Measurements from ENCODE around the gene GLG1. TPM values are rescaled to one million over a fixed set of nuclear protein-coding genes. Genes with fewer than 3 reads are reported as not detected.
A peak's percentile ranks its signal among the peaks of the same experiment; 100 is the strongest.

The GLG1 gene
- total RNA-seq, 2 experiments from 2014 or later: 58.1 to 63.8 TPM

DNA sequence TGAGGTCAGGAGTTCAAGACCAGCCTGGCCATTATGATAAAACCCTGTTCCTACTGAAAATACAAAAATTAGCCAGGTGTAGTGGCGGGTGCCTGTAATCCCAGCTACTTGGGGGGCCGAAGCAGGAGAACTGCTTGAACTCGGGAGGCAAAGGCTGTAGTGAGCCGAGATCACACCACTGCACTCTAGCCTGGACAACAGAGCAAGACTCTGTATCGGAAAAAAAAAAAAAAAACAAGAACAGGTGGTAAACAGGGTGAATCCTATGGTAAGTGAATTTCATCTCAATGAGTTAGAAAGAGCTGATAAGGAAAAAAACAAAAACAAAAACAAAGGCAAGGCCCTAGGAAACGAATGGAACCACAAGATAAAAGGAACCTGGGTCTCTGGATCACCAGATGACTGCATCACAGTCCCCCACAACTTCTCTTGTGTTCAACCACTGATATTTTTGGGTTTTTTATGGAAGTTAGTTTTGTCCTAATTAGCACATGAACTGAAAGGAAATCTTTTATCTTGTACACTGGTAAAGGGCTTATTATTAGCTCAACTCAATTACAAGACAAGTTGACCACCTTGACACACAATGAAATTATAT, 21.0 kb downstream of the GLG1 start:
- intact Hi-C loops (cut with micrococcal nuclease): no loop called here
- ChIA-PET CTCF (interaction anchor here (0.6 to 0.9 kb wide), 3 partner anchors 16 to 503 kb away, joined by 3 to 4 read pairs (median 3); no protein-coding TSS in a partner anchor), POLR2A (interaction anchor here (0.6 kb wide), 2 partner anchors 404 to 950 kb away, joined by 3 to 4 read pairs; partner anchors contain the start of gene CHST5)
- Mint-ChIP-seq H3K27ac (no peak overlapping the region), H3K36me3 (peaks cover 2% of the 10 kb centered on the region), H3K4me3 (no peak overlapping the region), H3K4me1 (ENCODE audit: low read depth) (peaks cover 60% of the 10 kb centered on the region), H3K27me3 (no peaks in the 10 kb centered on the region), H3K9me3 (no peaks in the 10 kb centered on the region)
- no peak for DNase-seq

DNA sequence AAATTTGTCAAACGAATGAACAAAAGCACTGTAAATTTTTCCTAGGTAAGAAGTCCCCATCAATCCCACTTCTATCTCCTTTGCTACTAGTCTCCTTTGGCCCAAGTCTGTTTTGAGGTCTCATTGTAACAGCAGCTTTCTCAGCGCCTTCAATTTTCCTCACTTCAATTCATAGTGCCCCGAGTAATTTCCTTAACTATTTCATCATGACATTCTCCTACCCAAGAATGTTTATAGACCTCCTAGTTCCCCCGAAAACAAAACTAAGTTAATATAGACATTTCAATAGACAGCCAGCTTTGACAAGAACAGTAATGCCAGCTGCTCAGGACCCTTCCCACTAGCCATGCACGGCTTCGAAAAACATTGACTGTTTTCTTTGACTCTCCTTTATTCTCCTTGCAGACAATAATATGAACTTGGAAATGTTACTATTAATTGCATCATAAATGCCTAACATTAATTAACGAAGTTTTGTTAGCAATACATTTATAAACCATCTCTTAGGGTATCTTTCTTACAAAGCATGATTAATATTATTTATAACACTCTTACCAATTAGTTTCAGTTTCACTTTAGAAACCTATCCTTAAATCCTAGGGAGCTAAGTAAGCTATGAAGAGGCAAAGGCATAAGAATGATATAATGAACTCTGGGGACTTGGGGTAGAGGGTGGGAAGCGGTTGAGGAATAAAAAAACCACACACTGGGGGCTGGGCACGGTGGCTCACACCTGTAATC, 22.8 kb downstream of the GLG1 start:
- no peaks in the 10 kb centered on the region for H3K27me3 Mint-ChIP-seq
- ChIA-PET CTCF (no interaction called here), POLR2A (no interaction called here)
- no peaks in the 10 kb centered on the region for H3K36me3 Mint-ChIP-seq
- no peaks in the 10 kb centered on the region for H3K9me3 Mint-ChIP-seq
- no peak for DNase-seq
- no peak overlapping the region for H3K27ac Mint-ChIP-seq
- H3K4me1 Mint-ChIP-seq (ENCODE audit: low read depth): peaks cover 66% of the 10 kb centered on the region
- H3K4me3 Mint-ChIP-seq: no peak overlapping the region
- intact Hi-C loops (cut with micrococcal nuclease): no loop called here

DNA sequence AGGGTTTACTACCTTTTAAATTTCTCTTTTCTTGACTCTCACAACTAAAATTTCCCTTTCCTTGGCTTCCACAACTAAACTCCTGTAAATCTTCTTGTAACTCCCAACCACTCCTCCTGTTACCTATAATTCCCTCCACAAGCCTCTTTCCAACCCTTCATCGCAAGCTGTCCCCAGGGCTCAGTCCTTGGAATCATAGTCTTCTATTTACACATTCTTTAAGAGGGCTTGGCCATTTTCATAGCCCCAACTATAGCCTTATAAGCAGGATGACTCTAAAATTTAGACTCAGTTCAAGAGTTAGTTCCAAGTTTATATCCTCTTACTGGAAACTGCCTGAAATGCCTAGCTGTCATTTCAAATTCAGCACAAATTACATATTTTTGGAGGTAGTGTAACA, 23.9 kb downstream of the GLG1 start:
- H3K4me1 Mint-ChIP-seq (ENCODE audit: low read depth): peaks cover 69% of the 10 kb centered on the region
- no peaks in the 10 kb centered on the region for H3K27me3 Mint-ChIP-seq
- ChIA-PET POLR2A (no interaction called here), CTCF (no interaction called here)
- H3K36me3 Mint-ChIP-seq: no peaks in the 10 kb centered on the region
- no peak overlapping the region for H3K27ac Mint-ChIP-seq
- H3K4me3 Mint-ChIP-seq: no peak overlapping the region
- H3K9me3 Mint-ChIP-seq: no peaks in the 10 kb centered on the region
- intact Hi-C loops (cut with micrococcal nuclease): no loop called here
- no peak for DNase-seq

DNA sequence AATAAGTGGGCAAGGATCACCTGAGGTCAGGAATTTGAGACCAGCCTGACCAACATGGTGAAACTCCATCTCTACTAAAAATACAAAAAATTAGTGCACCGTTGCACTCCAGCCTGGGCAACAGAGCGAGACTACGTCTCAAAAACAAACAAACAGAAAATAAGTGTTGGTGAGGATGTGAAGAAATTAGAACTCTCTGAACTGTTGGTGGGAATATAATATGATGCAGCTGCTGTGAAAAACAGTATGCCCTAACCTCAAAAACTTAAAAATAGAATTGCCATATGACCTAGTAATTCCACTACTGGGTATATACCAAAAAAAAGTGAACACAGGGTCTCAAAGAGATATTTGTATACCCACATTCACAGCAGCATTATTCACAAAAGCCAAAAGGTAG, 26.1 kb downstream of the GLG1 start:
- intact Hi-C loops (cut with micrococcal nuclease): no loop called here
- no peak for DNase-seq
- Mint-ChIP-seq H3K36me3 (no peaks in the 10 kb centered on the region), H3K9me3 (no peaks in the 10 kb centered on the region), H3K27me3 (no peaks in the 10 kb centered on the region), H3K27ac (no peak overlapping the region), H3K4me1 (ENCODE audit: low read depth) (peaks cover 62% of the 10 kb centered on the region), H3K4me3 (no peak overlapping the region)
- ChIA-PET POLR2A (no interaction called here), CTCF (no interaction called here)

DNA sequence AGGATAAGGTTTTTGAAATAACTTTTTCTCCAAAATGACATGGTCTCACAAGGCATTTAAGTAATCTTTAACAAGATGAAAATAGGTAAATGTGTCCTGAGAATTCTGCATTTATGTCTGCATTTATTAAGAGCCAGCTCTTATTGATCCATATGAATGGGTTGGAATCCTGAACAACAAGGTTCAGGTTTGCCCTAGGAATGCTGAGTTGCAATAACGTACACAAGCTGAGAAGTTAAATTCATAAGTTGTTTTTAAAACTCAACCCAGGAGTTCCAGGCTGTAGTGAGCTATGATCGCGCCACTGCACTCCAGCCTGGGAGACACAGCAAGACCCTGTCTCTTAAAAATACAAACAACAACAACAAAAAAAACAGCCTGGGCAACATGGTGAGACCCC, 28.1 kb downstream of the GLG1 start:
- Mint-ChIP-seq H3K27me3 (no peaks in the 10 kb centered on the region), H3K27ac (no peak overlapping the region), H3K4me3 (no peak overlapping the region), H3K4me1 (ENCODE audit: low read depth) (peaks cover 58% of the 10 kb centered on the region), H3K36me3 (no peaks in the 10 kb centered on the region), H3K9me3 (no peaks in the 10 kb centered on the region)
- POLR2A ChIA-PET: no interaction called here
- CTCF ChIA-PET: no interaction called here
- intact Hi-C loops (cut with micrococcal nuclease): loop anchor here (2.0 kb wide), 2 partner anchors 22 to 112 kb away; no protein-coding TSS in a partner anchor
- DNase-seq: no peak

DNA sequence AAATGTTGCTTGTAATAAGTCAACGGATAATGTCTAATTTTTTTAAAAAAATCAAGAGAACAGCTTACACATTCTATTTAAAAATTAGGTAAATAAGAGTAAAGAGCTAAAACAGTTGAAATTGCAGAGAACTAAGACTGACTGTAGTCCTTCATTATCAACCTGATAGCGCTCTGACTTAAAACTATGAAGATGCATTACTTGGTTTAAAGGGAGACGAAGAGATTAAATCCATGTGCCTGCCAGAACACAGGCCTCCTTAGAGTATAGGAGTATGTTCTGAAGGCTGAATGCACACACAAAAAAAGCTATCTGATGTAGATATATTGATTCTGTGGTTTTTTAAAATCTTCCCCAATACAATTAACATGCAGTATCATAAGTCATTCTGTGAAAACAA, 28.5 kb downstream of the GLG1 start:
- ChIA-PET POLR2A (no interaction called here), CTCF (no interaction called here)
- no peaks in the 10 kb centered on the region for H3K9me3 Mint-ChIP-seq

DNA sequence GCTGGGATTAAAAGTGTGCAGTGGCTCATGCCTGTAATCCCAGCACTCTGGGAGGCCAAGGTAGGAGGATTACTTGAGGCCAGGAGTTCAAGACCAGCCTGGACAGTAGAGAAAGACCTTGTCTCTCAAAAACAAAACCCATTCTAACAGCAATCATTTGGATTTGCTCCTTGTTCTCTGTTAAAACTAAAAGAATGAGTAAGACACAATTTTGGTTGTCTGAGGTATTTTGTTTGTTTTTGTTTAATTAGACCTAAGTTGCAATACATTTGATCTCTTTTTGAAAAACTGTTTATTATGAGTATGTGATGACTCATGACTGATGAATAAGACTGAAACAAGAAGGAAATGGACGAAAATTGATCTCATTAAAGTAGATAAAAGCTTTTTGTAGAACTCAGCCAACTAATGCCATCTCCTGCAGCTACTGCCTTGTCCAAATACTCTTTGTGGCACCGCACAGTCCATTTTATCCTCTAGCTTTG, 29.0 kb downstream of the GLG1 start:
- intact Hi-C loops (cut with micrococcal nuclease): loop anchor here (2.0 kb wide), 2 partner anchors 23 to 111 kb away; no protein-coding TSS in a partner anchor
- H3K27ac Mint-ChIP-seq: peak overlapping the region; percentile 33
- no peaks in the 10 kb centered on the region for H3K36me3 Mint-ChIP-seq
- no peak for DNase-seq
- peaks cover 55% of the 10 kb centered on the region for H3K4me1 Mint-ChIP-seq (ENCODE audit: low read depth)
- H3K27me3 Mint-ChIP-seq: no peaks in the 10 kb centered on the region
- POLR2A ChIA-PET: no interaction called here
- CTCF ChIA-PET: no interaction called here
- H3K9me3 Mint-ChIP-seq: no peaks in the 10 kb centered on the region
- H3K4me3 Mint-ChIP-seq: no peak overlapping the region

More for the DNA sequence above, 28.5 kb downstream of the GLG1 start:
- intact Hi-C loops (cut with micrococcal nuclease): loop anchor here (2.0 kb wide), 2 partner anchors 22 to 112 kb away; no protein-coding TSS in a partner anchor
- Mint-ChIP-seq H3K27me3 (no peaks in the 10 kb centered on the region), H3K27ac (peak overlapping the region; percentile 33), H3K36me3 (no peaks in the 10 kb centered on the region), H3K4me1 (ENCODE audit: low read depth) (peaks cover 55% of the 10 kb centered on the region), H3K4me3 (no peak overlapping the region)
- no peak for DNase-seq

DNA sequence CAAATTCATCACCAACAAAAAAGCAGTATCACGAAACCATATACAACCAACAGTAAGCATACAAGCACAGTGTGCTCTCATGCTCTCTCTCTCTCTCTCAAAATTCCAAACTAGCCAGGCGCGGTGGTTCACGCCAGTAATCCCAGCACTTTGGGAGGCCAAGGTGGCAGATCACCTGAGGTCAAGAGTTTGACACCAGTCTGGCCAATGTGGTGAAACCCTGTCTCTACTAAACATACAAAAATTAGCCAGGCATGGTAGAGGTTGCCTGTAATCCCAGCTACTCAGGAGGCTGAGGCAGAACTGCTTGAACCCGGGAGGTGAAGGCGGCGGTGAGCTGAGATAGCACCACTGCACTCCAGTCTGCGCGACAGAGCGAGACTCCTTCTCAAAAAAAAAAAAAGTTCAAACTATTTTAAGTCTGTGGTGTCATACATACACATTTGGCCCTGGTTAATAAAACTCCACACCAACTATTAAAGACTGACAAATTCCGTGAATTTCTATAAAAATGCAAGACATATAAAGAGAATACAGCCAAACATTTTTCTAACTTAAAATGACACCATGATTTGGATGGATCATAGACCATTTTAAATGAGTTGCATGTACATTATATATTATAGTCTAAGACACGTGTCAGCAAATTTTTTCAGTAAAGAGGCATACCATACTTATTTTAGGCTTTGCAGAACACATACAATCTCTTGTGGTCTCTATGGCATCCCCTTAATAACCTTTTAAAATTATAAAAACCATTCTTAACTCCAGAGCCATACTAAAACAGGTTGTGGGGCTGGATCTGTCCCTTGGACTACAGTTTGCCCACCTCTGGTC, 30.9 kb downstream of the GLG1 start:
- Mint-ChIP-seq H3K9me3 (no peaks in the 10 kb centered on the region), H3K36me3 (no peaks in the 10 kb centered on the region), H3K27ac (no peak overlapping the region), H3K27me3 (no peaks in the 10 kb centered on the region), H3K4me3 (no peak overlapping the region), H3K4me1 (ENCODE audit: low read depth) (peaks cover 62% of the 10 kb centered on the region)
- DNase-seq: no peak
- intact Hi-C loops (cut with micrococcal nuclease): no loop called here
- CTCF ChIA-PET: interaction anchor here (0.6 kb wide), 1 partner anchor 13 kb away, joined by 3 read pairs; no protein-coding TSS in a partner anchor
- POLR2A ChIA-PET: interaction anchor here (0.8 kb wide), 1 partner anchor 91 kb away, joined by 3 read pairs; the partner anchor contains the start of gene RFWD3

DNA sequence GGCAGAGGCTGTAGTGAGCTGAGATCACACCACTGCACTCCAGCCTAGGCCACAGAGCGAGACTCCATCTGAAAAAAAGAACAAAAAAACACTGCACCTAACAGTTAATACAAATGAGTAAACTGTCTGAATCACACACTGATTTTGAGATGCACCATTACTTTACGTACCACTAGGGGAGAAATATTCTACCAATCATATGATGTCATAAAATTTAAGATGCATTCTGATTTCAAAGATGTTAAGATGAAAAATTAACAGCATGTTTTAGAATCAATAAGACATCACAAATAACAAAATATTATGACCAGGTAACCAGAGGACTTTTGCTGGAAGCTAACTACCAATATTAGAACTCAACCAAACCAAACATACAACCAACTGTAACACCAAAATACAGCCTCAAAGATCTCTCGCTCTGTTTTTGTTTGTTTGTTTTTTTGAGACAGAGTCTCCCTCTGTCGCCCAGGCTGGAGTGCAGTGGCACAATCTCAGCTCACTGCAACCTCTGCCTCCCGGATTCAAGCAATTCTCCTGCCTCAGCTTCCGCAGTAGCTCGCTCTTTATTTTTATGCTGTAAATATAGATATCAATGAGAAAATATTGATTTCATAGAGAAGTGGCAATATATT, 31.6 kb downstream of the GLG1 start:
- POLR2A ChIA-PET: interaction anchor here (0.8 kb wide), 1 partner anchor 92 kb away, joined by 3 read pairs; the partner anchor contains the start of gene RFWD3
- no peak overlapping the region for H3K4me3 Mint-ChIP-seq
- no peaks in the 10 kb centered on the region for H3K9me3 Mint-ChIP-seq
- intact Hi-C loops (cut with micrococcal nuclease): no loop called here
- no peak for DNase-seq
- H3K36me3 Mint-ChIP-seq: no peaks in the 10 kb centered on the region
- H3K4me1 Mint-ChIP-seq (ENCODE audit: low read depth): peaks cover 62% of the 10 kb centered on the region
- no peaks in the 10 kb centered on the region for H3K27me3 Mint-ChIP-seq
- no peak overlapping the region for H3K27ac Mint-ChIP-seq
- CTCF ChIA-PET: no interaction called here

DNA sequence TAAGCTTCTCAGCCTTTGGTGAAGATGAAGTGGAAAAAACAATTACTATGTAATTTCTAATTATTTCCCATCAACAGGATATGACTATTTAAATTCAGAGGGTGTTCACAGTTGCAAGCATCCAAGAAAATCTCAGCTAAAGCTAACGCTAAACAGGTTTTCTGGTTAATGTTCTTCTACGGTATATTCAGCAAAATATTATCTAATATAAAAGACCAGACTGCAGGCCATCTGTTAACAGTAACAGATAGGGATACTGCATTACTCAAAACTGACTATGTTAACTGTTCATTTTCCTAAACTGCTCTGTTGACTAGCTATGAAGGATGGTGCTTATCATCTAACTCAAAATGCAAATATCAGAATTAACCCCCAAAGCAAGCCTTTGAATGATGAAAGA, 32.8 kb downstream of the GLG1 start:
- no peaks in the 10 kb centered on the region for H3K36me3 Mint-ChIP-seq
- POLR2A ChIA-PET: no interaction called here
- CTCF ChIA-PET: no interaction called here
- peaks cover 65% of the 10 kb centered on the region for H3K4me1 Mint-ChIP-seq (ENCODE audit: low read depth)
- H3K9me3 Mint-ChIP-seq: no peaks in the 10 kb centered on the region
- no peak overlapping the region for H3K27ac Mint-ChIP-seq
- intact Hi-C loops (cut with micrococcal nuclease): no loop called here
- no peak for DNase-seq
- no peak overlapping the region for H3K4me3 Mint-ChIP-seq
- H3K27me3 Mint-ChIP-seq: no peaks in the 10 kb centered on the region

DNA sequence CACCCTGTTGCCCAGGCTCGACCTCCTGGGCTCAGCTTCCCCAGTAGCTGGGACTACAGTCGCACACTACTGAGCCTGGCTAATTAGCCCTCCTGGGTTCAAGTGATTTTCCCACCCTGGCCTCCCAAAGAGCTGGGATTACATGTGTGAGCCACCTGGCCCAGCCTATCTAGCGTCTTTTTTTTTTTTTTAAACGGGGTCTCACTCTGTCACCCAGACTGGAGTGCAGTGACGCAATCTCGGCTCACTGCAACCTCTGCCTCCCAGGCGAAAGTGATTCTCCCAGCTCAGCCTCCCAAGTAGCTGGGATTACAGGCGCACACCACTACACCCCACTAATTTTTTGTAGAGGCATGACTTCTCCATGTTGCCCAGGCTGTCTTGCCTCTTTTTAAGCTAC, 33.3 kb downstream of the GLG1 start:
- peaks cover 65% of the 10 kb centered on the region for H3K4me1 Mint-ChIP-seq (ENCODE audit: low read depth)
- no peaks in the 10 kb centered on the region for H3K27me3 Mint-ChIP-seq
- no peak overlapping the region for H3K4me3 Mint-ChIP-seq
- CTCF ChIA-PET: no interaction called here
- H3K9me3 Mint-ChIP-seq: no peaks in the 10 kb centered on the region
- H3K36me3 Mint-ChIP-seq: no peaks in the 10 kb centered on the region
- intact Hi-C loops (cut with micrococcal nuclease): no loop called here
- POLR2A ChIA-PET: no interaction called here
- no peak overlapping the region for H3K27ac Mint-ChIP-seq
- DNase-seq: no peak
